ENCODE results near the gene PAPOLB.
"Not testable (repeated sequence)": the region's sequence is repeated elsewhere in the genome, so short reads cannot be mapped to it uniquely, and the experiment has no call there.

PAPOLB gene

DNA sequence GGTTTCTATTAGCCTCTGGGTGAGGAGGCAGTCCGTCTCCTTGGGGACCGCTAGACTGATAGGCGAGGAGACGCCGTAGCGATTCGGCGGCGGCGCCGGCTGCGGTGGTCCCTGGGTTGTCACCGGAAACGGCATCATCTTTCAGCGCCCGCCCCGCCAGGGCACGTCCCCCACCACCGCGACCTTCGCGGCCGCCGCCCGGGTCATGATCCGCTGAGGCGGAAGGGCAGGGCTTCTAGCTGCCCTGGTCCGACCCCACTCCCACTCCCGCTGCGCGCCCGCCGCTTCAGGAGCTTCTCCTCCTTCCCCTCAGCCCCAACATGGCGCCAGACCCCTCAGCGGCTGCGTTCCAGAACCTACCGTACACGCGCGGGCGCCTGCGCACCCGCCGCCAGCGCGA is at the start of gene PAPOLB:
Gene PAPOLB, minus strand, starts transcription at position 358 of the 400 bp plus-strand sequence. Its CDS starts 220 bp downstream, at position 138.
- no peak for DNase-seq

DNA sequence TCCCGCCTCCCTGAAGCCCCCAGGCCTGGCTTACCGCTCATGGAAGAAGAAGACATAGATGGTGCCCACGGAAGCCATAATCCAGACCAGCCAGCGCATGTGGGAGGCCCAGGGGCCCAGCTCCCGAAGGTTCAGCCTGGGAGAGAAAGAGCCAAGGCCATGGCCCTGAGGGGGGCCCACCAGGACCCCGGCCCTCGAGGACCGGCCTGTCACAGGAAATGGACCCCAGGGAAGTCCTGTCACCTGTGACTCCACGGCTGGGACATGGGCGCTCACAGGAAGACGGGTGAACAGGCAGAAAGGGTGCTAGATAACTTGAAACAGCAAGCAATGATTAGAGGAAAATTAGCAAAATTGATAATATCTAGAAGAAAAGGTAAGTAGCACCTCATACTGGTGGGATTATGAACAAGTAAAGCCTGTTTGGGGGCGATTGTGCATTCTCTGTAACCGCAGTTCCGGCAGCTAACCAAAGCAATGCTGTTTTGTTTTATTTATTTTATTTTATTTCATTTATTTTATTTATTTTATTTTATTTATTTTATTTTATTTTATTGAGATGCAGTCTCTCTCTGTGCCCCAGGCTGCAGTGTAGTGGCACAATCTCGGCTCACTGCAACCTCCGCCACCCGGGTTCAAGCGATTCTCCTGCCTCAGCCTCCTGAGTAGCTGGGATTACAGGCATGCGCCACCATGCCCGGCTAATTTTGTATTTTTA is 49.4 kb upstream of the PAPOLB start:
- no peak for DNase-seq

DNA sequence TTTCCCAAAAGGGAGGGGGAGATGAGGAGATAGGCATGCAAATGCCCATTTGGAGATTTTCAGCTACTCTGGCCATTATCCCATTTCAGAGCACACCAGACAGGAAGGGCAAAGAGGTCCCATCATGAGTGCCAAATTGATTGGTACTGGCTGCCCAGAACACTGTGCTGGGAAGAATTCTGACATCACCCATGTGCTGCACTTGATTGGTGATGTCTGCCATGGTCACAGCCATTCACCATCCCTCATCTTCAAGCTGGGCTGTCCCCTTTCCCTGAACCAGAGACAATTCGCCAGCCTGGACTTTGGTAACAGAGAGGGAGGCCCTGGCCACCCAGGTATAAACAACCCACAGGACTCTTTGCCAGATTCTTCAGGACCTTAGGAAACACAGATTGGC is 44.9 kb upstream of the PAPOLB start:
- no peak for DNase-seq

DNA sequence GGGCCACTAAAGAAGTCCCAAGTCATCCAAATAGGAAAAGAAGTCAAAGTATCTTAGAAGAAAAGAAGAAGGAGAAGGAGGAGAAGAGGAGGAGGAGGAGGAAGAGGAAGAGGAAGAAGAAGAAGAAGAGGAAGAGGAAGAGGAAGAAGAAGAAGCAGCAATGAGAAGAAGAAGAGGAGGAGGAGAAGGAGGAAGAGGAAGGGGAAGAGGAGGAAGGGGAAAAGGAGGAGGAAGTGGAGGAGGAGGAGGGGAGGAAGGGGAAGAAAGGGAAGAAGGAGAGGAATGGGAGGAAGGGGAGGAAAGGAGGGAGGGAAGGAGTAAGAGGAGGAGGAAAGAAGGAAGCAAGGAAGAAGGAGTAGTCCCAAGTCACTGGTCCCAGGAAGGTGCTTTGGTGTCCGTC is 43.3 kb upstream of the PAPOLB start:
- DNase-seq: no peak

DNA sequence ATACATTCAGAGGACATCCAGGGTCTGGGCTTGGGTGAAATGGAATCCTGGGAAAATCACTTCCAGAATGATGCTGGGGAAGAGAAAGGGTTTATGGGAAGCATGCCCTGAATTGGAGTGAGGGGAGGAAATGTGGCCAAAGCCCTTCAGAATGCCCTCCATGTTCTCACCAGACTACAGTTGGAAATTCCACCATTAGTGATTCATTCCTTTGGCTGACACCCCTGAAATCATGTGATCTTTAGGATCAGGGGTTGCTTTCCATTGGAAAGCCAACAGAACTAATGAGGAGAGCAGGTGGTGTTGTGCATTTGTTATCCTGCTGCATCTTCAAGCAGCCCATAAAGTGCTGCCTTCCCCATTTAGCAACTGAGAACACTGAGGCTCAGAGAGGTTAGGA is 42.5 kb upstream of the PAPOLB start:
- no peak for DNase-seq

DNA sequence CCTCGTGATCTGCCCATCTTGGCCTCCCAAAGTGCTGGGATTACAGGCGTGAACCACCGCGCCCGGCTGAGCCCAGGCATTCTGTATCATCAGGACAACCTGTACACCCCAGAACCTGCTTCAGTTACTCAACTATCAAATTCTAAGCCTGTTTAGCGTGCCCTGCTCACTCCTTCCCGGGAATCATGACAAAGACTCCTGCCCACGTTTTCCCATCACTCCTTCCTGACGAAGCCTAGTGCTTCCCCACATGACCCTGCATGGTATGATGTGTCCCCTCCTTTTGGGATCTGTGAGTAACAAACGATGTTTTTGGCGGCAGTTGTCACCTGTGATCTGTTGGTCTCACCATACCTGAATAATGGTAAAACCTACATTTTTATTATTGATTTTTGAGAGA is 33.9 kb upstream of the PAPOLB start:
- DNase-seq: no peak

DNA sequence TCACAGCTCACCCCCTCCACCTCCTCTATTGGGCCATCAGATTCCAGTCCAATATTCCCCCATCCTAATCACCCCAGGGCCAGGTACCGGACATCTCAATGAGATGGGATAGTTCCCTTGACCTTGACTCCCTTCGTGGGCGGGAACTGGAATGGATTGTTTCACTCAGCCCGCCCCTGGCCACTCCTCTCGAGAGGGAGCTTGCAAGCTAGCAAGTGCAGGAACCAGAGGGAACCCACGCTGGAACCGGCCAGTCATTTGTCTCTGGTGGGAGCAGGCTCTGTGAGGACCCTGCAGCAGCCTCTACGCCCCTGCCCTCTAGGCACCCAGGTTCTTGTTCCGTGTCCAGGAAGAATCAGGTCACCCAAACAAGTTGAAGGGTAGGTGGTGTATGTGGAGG is 32.7 kb upstream of the PAPOLB start:
- DNase-seq: no peak

DNA sequence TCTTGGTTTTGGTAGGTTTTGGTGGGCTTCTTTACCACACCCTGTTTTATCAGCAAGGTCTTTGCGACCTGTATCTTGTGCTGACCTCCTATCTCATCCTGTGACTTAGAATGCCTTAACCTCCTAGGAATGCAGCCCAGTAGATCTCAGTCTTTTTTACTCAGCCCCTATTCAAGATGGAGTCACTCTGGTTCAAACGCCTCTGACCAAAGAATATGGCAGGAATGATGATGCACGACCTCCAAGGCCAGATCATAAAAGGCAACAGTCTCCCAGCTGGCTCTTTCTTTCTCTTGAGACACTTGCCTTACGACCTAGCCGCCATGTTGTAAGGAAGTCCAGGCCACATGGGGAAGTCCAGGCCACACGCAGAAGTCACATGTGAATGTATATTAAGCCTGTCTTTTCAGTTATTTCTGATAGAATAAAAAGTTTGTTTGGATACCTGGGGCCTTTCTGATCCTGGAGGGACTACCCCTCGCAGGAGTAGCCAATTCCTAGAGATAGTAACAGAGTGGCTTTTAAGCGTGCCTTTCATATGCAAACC is 32.2 kb upstream of the PAPOLB start:
- DNase-seq: no peak

DNA sequence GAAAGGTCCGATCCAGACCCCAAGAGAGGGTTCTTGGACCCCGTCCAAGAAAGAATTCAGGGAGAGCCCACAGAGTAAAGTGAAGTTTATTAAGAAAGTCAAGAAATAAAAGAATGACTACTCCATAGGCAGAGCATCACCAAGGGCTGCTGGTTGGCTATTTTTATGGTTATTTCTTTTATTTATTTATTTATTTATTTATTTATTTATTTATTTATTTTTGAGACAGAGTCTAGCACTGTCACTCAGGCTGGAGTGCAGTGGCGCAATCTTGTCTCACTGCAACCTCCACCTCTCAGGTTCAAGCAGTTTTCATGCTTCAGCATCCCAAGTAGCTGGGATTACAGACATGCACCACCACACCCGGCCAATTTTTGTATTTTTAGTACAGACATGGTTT is 31.4 kb upstream of the PAPOLB start:
- DNase-seq: not testable (repeated sequence)

DNA sequence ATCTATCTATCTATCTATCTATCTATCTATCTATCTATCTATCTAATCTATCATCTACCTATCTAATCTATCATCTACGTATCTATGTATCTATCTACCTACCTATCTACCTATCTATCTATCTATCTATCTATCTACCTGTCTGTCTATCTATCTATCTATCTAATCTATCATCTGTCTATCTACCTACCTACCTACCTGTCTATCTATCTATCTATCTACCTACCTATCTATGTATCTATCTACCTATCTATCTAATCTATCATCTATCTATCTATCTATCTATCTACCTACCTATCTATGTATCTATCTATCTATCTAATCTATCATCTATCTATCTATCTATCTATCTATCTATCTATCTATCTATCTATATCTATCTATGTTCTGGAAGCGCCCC is 29.7 kb upstream of the PAPOLB start:
- DNase-seq: not testable (repeated sequence)

DNA sequence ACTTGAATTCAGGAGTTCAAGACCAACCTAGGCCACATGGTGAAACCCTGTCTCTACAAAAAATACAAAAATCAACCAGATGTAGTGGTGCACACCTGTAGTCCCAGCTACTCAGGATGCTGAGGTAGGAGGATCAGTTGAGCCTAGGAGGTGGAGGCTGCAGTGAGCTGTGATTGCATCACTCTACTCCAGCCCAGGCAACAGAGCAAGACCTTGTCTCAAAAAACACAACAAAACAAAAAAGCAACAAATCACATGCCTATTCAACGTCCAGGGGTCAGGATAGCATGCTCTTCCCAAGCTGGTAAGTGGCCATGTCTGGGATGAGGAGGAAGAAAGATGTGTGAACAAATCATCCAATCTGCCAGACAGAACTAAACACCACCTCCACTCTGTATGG is 27.9 kb upstream of the PAPOLB start:
- DNase-seq: no peak

DNA sequence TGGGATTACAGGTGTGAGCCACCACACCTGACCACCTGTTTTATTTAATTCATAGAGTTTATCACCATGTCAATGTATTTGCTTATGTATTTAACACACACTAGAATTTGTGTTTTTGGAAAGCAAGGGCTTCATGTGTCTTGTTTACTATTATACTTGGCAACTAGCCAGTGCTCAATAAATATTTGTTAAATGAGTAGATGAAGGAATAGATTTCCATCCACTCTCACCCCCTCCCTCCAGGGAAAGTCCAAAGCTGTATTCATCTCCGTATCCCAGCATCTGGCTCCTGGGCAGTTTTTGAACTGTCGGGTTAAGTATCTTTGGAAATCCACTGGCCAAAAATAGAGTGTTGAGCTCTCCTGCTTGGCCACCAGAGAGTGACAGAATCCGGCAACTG is 26.3 kb upstream of the PAPOLB start:
- no peak for DNase-seq

DNA sequence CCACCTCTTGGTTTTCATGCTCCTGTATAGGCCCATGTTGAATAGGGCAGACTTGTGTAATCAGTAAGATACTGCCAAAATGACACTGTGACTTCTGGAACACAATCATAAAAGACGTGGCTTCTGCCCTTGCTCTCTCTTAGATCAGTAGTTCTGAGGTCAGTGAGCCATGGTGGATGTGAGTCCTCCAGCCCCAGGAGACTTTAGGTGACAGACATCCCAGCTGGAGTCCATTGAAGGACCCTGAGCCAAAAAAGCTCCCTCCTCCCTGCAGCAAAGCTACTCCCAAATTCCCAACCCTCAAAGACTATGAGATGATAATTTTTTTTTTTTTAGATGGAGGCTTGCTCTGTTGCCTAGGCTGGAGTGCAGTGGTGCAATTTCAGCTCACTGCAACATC is 24.8 kb upstream of the PAPOLB start:
- no peak for DNase-seq

DNA sequence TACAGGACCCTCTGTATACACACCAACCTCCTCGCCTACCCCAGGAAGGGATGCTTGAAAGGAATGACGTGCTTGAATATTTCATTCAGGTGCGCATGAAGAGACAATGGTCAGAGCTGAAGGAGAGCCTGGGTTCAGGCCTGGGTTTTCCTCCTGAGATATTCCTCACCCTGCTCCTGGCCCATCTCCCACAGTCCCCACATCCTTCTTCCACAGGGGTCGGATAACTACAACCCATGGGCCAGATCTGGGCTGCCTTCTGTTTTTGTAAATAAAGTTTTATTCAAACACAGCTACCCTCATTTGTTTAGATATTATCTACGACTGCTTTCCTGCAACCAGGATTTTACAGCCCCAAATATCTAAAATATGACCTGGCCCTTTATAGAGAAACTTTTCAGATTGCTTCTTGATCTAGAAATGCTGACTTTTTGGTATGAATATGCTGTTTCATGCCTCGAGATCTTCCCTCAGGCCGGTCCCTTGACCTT is 23.5 kb upstream of the PAPOLB start:
- no peak for DNase-seq

DNA sequence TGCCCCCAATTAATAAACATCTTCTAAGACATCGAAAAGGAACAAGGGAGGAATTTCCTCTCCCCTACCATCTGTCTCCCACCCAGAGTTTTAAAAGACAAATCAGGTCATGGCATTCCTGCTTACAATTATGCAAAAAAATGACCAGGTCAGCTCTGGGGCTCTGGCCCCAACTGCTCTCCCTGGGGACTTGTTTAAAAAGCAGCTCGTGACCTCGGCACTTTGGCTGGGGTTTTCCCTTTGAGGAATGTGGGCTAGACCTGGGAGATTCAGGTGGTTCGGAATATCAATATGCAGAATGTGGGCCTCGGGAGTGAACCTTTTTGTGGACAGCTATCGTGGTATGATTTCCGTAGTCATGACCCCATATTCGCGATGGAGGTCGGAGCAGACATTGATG is 22.3 kb upstream of the PAPOLB start:
- DNase-seq: no peak

DNA sequence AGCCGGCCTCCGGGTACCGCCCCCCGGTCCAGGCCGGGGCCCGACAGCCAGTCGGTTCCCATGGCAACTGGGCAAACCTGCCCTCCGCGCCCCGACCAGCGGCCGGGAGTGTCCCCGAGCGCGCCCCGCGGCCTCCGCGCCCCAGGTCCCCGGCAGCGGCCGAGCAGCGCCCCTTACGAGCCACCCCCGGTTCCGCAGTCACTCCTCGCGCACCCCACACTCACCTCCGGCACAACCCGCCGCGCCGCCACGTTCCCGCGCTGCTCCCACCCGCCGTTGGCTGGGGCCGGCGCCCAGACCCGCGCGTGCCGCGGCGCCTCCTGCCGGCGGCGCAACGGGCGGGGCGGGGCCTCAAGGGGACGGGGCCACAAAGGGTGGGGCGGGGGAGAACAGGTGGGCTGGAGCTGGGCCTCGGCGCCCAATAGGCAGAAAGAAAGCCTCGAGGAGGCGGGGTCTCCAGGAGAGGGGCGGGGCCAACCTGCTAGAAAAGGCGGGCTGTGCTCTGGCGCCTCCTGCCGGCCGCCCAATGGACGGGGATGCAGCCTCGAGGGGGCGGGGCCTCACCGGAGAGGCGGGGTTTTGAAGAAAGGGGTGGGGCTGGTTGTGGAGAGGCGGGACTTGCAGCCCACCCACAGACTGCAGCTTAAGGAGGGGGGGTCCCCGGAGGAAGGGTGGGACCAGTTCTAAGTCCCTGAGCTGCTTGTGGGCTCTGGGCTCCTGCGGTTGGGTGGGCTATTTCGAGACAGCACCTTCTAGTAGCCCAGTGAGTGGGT is 21.7 kb upstream of the PAPOLB start, which contains the start of gene RADIL:
Gene RADIL, minus strand, starts transcription at position 345 of the 773 bp plus-strand sequence. CDS start 5,577 bp downstream, outside the sequence.
- DNase-seq: peak; percentile 77

DNA sequence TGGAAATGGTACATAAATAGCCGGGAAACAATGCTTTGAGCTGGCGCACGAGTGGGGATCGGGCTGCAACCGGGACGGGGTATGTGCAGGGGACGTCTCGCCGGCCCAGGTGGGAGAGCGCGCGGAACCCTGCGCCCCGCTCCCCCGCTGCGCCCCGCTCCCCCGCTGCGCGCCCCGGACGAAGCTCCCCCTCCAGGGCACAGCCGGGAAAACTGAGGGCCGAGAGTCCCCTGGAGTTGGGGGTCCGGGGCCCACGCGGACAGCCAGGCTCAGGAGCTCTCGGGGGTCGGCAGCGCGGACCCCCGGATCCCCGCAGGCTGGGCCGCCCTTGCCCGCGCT is 21.2 kb upstream of the PAPOLB start:
- no peak for DNase-seq

DNA sequence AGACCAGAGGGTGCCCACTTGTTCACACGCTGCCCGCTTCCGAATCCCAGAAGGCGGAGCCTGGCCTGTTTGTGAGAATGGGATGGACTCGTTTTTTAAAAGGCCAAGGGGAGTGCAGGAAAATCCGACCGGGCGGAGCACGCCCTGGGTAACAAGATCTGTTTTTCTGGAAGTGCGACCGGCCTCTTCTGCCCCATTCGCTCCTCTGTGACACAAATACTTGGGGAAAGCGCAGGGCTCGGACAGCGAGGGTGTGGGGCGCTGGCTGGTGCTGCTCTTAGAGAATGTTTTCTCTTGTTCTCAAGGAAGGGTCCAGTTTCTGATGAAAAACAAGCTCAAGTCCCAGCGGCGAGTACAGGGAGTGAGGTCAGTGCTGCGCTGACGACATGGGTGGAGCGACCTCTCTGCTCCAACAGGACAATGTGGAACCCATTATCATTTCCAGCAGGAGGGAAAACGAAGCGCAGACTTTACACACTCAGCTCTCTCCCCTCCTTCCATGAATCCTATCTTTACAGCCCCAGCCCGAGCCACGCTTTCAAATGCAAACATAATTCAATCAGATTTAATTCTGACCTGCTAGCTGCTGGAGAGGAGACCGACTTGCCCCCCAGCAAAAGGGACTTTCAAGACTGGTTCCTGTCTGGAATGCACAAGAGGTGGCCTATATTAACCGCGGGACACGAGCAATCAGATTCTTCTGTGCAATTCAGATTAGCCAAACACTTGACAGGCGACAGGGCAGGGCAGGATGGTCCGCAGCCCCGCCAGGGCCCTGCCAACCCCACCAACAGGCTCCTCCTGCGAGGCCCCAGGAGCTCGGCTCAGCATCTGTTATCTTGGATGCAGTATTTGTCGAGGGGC is 20.6 kb upstream of the PAPOLB start:
- DNase-seq: no peak

DNA sequence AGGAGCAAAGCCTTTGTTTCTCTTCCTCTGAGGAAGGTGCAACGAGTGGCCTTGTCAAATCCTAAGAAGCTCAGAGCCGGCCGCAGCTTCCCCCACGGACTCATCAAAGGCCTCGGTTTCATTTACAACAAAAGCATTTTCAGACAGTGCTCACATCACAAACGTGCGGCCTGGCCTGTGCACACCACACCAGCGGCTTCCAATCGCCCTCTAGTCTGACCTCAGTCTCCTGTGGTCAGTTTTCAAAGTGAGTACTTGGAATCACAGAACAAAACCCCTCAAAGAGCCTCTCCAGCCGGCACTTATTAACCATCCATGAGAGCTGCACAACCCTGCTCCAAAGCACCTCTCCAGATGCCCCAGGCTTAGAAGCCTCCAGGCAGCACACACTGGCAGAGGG is 18.4 kb upstream of the PAPOLB start:
- DNase-seq: no peak

DNA sequence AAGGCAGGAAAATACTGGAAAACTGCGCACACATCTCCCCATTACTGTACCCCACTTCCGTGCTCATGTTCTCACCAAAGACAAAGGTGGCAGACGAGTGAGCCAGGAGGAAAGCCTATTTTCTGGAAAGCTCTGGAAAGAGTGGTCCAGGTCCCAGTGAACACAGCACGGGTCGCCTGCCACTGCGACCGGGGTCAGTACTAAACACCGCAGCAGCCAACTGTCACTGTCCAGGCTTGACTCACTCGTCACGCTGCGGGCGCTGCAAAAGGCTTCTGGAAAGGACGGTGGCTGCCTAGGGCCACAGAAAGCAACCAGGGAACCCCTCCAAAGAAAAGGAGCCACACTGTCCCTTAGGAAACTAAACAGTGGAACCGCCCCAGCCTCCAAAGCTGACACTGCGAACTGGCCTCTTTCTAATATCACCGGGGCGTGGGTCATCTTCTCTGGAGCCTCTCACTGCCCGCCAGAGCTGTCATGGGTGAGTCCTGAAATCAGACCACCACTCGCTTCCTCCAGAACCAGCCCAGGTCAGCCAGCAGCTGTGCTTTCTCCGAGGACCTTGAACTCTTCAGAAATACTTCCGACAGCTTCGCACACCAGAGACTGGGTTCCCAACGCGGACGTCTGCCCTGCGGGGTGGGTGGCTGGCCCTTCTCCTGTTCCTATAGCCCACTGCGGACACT is 17.7 kb upstream of the PAPOLB start:
- DNase-seq: no peak

DNA sequence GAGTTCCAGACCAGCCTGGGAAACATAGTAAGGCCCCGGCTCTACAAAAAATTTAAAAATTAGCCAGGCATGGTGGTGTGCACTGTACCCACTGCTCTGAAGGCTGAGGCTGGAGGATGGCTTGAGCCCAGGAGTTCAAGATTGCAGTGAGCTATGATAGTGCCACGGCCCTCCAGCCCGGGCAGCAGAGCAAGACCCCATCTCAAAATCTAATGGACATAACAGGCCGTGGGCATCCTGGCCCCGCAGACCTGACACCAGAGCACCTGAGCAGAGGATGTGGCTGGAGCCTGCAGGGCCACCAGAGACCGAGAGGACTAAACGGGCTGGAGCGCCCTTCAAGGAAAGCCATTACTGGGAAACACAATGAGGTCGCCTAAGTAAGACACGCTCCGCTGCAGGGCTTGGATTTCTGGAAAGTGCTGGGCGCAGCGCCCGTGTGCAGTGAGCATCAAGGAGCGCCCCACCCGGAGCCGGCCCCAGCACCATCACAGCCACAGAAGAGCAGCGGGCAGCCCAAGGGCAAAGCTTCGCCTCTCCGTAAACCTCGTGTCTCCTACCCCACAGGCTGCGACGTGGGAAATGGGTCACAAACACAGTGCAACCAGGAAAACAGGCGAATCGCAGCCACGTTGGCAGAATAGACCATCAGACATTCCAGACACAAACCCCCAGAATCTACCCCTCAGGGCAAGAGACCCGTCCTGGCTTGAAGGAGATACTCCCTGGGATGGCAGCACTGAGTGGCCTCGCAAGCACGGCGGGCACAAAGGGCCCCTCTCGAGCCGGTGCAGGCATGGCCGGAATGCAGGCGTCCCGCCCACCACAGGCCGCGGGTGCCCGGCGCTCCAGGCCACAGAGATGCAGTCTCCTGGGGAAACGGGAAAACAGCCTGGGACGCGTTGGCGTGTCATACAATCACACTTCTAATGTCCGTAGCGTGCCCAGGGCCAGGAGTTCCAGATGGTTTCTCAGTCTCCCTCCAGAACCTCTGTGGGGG is 16.8 kb upstream of the PAPOLB start:
- DNase-seq: no peak

Measured in activated T-cell treated with anti-CD3 and anti-CD28 coated beads for 4 hours (primary cell).